ENCODE results near the gene GPR146.

The GPR146 gene

GRCh38 chr7:1096156-1097119 lies 52.1 kb downstream of the GPR146 start:
- DNase-seq, result peak; percentile 55

DNA sequence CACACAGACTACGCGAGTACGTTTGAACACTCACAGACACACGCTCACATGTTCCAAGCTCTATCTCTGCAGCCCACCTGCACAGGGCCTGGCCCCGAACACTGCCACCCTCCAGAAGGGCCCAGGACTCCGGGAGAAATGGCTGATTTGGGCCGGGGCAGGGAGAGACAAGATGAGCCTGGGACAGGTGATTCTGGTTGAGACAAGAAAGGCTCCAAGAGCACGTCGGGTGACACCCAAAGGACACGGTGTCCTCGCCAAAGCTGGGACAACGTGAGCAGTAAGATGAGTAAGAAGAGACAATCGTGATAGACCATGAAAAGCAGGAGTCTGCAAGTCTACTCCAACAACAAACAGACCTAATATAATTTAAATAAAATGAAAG lies 52.8 kb downstream of the GPR146 start:
- no peak for DNase-seq

DNA sequence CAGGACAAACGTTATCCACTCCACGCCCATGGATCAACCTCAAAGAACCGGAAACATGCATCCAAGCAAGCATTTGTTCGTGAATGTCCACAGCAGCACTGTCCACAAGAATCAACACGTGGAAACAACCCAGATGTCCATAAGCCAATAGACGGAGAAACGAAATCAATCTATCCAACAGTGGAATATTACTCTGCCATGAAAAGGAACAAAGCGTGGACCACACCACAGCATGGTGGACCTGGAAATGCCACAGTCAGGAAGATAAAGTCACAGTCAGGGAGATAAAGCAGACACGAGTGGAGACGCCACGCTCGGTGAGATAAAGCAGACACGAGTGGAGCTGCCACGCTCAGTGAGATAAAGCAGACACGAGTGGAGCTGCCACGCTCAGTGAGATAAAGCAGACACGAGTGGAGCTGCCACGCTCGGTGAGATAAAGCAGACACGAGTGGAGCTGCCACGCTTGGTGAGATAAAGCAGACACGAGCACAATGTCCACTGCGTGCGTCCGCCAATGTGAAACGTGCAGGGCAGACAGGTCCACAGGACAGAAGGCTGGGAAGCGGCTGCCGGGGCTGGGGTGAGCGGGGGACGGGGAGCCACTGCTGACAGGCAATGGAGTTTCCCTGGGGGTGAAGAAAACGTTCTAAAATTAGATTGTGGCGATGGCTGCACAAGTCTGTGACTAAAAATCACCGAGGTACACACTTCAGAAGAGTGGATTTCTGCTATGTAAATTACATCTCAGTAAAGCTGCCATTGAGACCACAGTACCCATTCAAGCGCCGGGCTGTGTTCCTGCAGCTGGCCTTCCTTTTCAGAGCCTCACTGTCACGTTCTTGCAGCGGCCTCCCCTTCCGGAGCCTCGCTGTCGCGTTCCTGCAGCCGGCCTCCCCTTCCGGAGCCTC lies 54.2 kb downstream of the GPR146 start:
- DNase-seq, result no peak

GRCh38 chr7:1099154-1099542 lies 54.8 kb downstream of the GPR146 start:
- DNase-seq, result no peak

DNA sequence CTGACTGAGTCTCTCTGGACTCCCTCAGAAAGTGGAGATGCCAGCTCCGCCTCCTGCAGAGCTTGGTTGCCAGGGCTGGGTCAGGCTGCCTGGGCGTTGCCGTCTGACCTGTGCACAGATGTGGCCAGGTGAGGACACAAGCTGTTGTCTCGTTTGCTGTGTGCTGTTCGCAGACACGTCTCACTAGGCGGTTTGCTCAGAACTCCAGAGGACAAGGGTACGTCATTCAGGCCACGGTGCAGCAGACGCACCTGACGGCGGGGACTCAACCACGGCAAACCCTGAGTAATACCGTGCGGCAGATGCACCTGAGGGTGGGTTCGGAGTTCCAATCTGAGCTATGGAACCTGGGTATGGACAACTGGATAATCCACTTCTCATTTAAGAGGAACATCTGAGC lies 55.3 kb downstream of the GPR146 start:
- no peak for DNase-seq

DNA sequence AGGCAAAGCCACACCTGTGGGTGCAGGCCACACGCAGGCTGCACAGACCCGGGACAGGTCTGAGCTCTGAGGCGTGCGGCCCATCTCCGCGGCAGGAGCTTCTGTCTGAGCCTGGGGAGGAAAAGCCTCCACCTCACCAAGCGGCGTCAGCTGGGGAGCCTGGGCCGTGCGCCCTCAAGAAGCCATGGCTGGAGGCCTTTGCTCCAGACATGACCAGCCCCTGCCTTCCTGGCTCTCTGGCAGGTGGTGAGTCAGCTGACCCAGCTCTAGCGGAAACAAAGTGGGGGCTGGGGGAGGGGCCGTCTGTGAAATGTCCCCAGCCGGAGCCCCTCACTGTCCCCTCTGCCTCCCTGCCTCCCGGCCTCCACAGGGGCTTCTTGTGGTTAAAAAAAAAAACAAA lies 56.0 kb downstream of the GPR146 start:
- no peak for DNase-seq

DNA sequence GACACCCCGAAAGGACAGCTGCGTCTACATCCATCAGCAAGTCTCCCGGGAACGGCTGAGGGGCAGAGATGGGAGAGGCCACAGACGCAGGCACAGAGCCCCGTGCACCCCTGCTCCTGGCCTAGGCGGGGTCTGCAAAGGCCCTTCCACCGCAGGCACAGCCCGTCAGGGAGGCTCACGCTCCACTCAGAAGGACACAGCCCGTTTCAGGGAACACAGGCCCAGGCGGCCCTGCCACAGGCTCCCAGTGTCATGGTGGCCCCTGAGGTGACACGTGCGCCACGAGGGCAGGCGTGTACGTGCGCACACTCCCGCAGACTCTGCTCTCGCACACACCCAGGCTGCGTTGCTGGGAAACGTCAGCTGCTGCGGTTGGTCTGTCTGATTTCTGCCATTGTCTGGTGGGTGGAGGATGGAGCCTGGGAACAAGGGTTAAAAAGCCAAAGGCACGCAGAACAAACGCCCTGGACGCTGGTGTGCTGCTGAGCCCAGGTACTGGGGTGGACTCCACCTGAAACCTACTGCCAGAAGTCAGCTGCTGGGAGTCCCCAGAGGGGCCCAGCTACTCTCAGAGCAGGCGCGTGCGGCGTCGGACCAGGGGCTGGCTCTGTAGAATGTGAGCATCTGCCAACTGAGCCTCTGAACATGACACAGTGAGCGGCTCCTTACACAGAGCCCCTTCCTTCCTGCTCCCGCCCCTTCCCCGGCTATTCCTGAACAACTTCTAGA lies 56.7 kb downstream of the GPR146 start:
- no peak for DNase-seq

GRCh38 chr7:1101563-1102431 lies 57.5 kb downstream of the GPR146 start:
- no peak for DNase-seq

GRCh38 chr7:1103009-1103788 lies 58.9 kb downstream of the GPR146 start:
- DNase-seq, result no peak

GRCh38 chr7:1103789-1104515 lies 59.6 kb downstream of the GPR146 start:
- no peak for DNase-seq

DNA sequence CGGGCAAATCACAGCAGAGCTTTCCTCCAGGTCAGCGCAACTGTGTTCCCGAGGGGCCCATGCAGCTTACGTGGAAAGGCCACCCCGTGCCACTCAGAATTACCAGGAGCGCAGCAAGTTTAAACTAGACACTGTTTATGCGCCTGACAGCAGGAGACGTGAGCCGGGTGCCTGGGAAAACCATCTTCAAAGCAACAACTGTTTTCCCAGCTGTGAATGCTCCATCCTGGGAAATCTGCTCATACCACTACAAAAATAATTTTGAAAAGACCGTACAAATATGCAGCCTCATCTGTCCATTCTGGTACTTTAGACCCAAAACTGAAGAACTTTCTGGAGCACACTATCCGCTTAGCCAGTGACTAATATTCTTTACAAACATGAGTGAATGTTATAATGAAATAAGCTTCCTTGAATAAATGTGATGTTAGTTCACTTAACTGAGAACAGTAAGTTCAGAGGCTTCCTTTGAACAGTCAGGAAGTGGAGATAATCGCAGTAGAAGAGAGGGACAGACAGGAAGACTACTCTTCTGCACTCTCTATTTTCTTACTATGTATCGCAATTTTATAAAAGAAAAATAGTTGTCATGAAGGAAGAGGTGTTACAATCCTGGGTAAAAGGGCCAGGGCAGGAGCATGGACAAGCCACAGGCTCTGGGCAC lies 60.3 kb downstream of the GPR146 start:
- DNase-seq, result no peak

- DNase-seq, result no peak
Measured at GRCh38 chr7:1105189-1105588, 60.8 kb downstream of the GPR146 start.

DNA sequence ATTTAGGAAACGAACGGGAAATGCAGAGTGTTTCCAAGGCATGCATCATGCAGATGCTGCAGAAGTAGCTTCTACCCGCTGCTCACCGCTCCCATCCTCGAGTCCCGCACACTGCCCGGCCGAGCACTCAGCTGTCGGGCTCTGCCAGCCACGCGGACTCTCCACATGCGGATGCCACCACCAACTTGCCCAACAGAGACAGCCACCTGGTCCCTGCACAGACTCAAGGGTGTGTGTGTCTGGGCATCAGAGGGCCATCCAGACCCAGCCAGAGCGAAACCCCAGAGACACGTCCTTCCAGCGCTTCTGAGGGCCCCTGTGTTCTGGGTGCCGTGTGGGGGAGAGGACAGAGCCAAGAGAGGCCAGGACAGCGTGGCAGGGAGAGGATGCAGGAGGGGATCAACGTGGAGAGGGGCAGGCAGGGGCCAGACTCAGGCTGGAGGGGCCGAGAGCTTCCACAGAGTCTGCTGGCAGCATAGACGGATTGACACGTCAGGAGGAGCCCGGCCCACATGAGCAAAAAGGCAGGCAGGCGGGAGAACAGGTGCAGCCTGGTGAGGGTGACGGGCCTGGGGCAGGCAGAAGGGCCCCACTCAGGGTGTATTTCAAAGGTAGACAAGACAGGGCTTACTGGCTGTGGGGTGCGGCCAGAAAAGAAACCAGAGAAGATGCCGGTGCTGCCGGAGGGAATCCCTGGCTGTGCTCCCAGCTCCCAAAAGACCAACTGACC lies 61.9 kb downstream of the GPR146 start:
- DNase-seq, result no peak

GRCh38 chr7:1106793-1107421 lies 62.6 kb downstream of the GPR146 start:
- DNase-seq, result no peak

DNA sequence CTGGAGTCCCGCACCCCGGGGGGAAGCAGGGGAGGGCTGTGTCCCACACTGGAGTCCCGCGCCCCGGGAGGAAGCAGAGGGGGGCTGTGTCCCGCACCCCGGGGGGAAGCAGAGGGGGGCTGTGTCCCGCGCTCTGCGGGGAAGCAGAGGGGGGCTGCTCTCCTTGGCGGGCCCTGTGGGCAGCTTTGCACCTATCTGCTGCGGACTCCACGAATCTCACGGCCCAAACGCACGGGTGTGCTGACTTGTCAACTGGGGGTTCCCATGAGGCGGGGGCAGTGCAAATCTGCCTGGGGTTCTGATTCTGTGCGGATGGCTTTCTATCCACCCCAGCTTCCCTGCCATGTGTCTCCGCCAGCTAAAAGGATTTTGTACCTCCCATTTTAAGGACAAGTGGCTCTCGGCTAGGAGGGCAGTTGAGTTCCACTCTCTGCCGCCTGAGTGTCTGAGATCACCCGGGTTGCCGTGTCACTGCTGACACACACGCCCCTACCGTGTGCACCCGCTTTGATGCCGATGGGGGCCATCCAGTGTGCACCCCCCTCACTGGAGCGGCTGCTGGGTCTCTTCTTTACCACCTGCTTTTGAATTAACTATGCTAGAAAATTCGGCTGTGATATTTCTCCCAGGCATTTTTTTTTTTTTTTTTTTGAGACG lies 64.0 kb downstream of the GPR146 start:
- no peak for DNase-seq
